PC-9 (cell line): ENCODE results near the gene RNASE11. TPM values are rescaled to one million over a fixed set of nuclear protein-coding genes. Genes with fewer than 3 reads are reported as not detected.

ENCODE experiments used
- BruUV-seq: library from RNA; stranded (reverse); fragments of 400-500 nt; replicated peaks from 2 replicates; lab custom pipeline; 2021; lab: Mats Ljungman, UMichigan
- CTCF ChIA-PET: fragments of 300-600 bp; sonication (Branson Sonifier 250); formaldehyde crosslinking; loops from one replicate; lab custom pipeline; 2022; ENCODE audit warnings: antibody characterized with exemption; lab: Charles Lee
- POLR2A ChIA-PET: fragments of 300-600 bp; sonication (Branson Sonifier 250); formaldehyde crosslinking; loops from one replicate; lab custom pipeline; 2022; ENCODE audit warnings: antibody characterized with exemption; ENCODE audit not compliant: unreplicated experiment; lab: Charles Lee
- DNase-seq, 2 experiments: peaks; one replicate each; pipeline versions ENCODE4 v3.0.0 to v3.0.0-alpha.2; 2015 to 2022; ENCODE audit warnings: mixed read lengths in 1 of 2
- H2AFZ ChIP-seq: fragments of 200-600 bp; sonication (generic); 2 replicates; pipeline ENCODE4 v1.8.1; 2017; ENCODE audit warnings: antibody characterized with exemption
- H3F3A ChIP-seq: fragments of 200-600 bp; sonication (generic); 2 replicates; pipeline ENCODE4 v1.8.1; 2017; ENCODE audit warnings: antibody characterized with exemption, mild to moderate bottlenecking, low read depth; ENCODE audit not compliant: insufficient read depth
- H3K27ac ChIP-seq: fragments of 200-600 bp; sonication (generic); 2 replicates; pipeline ENCODE4 v1.6.1; 2016; ENCODE audit warnings: mixed run types
- H3K27me3 ChIP-seq: fragments of 200-600 bp; sonication (generic); 2 replicates; pipeline ENCODE4 v1.6.1; 2016; ENCODE audit warnings: low read depth, mixed run types; ENCODE audit not compliant: insufficient read depth
- H3K36me3 ChIP-seq: fragments of 200-600 bp; sonication (generic); 2 replicates; pipeline ENCODE4 v1.6.1; 2016; ENCODE audit warnings: low read depth, mixed run types
- H3K4me1 ChIP-seq: fragments of 200-600 bp; sonication (generic); replicated peaks from 2 replicates; pipeline ENCODE4 v1.6.1; 2016; ENCODE audit warnings: mixed run types; ENCODE audit not compliant: insufficient read depth
- H3K4me2 ChIP-seq: fragments of 200-600 bp; sonication (generic); 2 replicates; pipeline ENCODE4 v1.6.1; 2017; ENCODE audit warnings: mixed run types
- H3K4me3 ChIP-seq: fragments of 200-600 bp; sonication (generic); 2 replicates; pipeline ENCODE4 v1.6.1; 2016; ENCODE audit warnings: mixed run types
- H3K79me2 ChIP-seq: fragments of 200-600 bp; sonication (generic); 2 replicates; pipeline ENCODE4 v1.6.1; 2017; ENCODE audit warnings: low read depth, mixed run types
- H3K9me2 ChIP-seq: fragments of 200-600 bp; sonication (generic); 2 replicates; pipeline ENCODE4 v1.8.1; 2017; ENCODE audit warnings: mild to moderate bottlenecking; ENCODE audit not compliant: insufficient read depth
- H3K9me3 ChIP-seq: fragments of 200-600 bp; sonication (generic); 2 replicates; pipeline ENCODE4 v1.8.1; 2016; ENCODE audit warnings: low read depth; ENCODE audit not compliant: insufficient read depth
- H4K20me1 ChIP-seq: fragments of 200-600 bp; sonication (generic); 2 replicates; pipeline ENCODE4 v1.8.1; 2017; ENCODE audit not compliant: insufficient read depth
- EZH2 ChIP-seq: fragments of 200-600 bp; sonication (generic); IDR thresholded peaks from 2 replicates; pipeline ENCODE4 v1.8.0; 2017; ENCODE audit warnings: antibody characterized with exemption, low read depth
- intact Hi-C: fragments of 100-400 bp; cut with micrococcal nuclease; formaldehyde crosslinking; loops from one replicate; pipeline ENCODE4 v1.10.0; 2022; ENCODE audit not compliant: unreplicated experiment
- total RNA-seq: library from RNA; stranded (reverse); gene quantifications from 2 replicates; pipeline ENCODE4 v1.2.3, GENCODE V29; 2021
- TF ChIP-seq, protein P1 (sequence below): fragments of 200-600 bp; sonication (generic); conservative IDR thresholded peaks from 2 replicates; pipeline ENCODE4 v1.6.1; 2017; ENCODE audit warnings: mixed run types, antibody characterized with exemption, mild to moderate bottlenecking, moderate library complexity

Gene RNASE11
- total RNA-seq, 1 experiment from 2014 or later = not detected

GRCh38 chr14:20557212-20557542 lies 30.6 kb downstream of the RNASE11 start:
- H4K20me1 ChIP-seq = no peaks in the 10 kb centered on the region
- CTCF ChIA-PET = no interaction called here
- H3K9me3 ChIP-seq = no peaks in the 10 kb centered on the region
- H3K9me2 ChIP-seq = no peaks in the 10 kb centered on the region
- no peaks in the 10 kb centered on the region for H3K79me2 ChIP-seq
- no peak overlapping the region for H3K4me2 ChIP-seq
- no TSS peak for BruUV-seq
- H3K36me3 ChIP-seq = no peaks in the 10 kb centered on the region
- POLR2A ChIA-PET = no interaction called here
- H3K27me3 ChIP-seq = no peaks in the 10 kb centered on the region
- no peak overlapping the region for H2AFZ ChIP-seq
- no peak overlapping the region for H3K27ac ChIP-seq
- no peak overlapping the region for H3K4me3 ChIP-seq
- no peaks in the 10 kb centered on the region for H3F3A ChIP-seq
- DNase-seq = no peak
- intact Hi-C loops = no loop called here
- no peak for TF ChIP-seq EZH2
- TF ChIP-seq, protein P1, sequence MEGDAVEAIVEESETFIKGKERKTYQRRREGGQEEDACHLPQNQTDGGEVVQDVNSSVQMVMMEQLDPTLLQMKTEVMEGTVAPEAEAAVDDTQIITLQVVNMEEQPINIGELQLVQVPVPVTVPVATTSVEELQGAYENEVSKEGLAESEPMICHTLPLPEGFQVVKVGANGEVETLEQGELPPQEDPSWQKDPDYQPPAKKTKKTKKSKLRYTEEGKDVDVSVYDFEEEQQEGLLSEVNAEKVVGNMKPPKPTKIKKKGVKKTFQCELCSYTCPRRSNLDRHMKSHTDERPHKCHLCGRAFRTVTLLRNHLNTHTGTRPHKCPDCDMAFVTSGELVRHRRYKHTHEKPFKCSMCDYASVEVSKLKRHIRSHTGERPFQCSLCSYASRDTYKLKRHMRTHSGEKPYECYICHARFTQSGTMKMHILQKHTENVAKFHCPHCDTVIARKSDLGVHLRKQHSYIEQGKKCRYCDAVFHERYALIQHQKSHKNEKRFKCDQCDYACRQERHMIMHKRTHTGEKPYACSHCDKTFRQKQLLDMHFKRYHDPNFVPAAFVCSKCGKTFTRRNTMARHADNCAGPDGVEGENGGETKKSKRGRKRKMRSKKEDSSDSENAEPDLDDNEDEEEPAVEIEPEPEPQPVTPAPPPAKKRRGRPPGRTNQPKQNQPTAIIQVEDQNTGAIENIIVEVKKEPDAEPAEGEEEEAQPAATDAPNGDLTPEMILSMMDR = no peak
- H3K4me1 ChIP-seq = no peaks in the 10 kb centered on the region

DNA sequence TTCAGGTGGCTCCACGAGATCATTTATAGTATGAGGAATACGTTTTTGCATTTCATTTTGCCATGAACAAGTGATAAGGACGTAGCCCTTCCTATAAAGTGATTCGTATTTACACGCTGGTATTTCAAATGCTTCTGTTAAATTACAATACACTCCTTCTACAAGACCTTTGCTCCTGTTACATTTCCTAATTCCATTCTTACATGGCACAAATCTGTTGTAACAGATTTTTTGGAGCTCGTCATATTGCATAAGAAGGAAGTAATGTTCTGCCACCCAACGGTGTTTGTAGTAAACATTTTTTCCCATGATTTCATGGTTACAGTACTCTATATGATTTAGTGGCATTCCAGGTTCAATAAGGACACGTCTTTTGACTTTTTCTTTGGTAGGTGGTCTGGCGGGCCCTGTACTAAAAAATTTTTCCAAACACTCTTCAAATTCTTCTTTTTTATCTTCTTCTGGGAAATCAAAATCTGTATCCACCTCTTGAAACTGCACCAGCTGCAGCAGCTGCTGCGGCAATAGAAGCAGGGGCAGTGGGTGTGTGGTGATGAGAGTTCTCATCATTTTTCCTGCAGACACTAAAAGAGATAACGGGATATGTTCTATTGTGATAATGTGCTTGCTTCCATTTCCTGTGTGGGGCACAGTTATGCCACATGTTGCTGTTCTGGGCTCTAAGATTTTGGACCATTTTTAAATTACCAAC lies 31.1 kb downstream of the RNASE11 start:
- no peaks in the 10 kb centered on the region for H3K4me1 ChIP-seq
- H3K4me3 ChIP-seq = no peak overlapping the region
- no peak overlapping the region for H3K27ac ChIP-seq
- no peaks in the 10 kb centered on the region for H3K27me3 ChIP-seq
- TF ChIP-seq, protein P1 = no peak
- no peak for TF ChIP-seq EZH2
- ChIA-PET CTCF (no interaction called here), POLR2A (no interaction called here)
- no peak overlapping the region for H3K4me2 ChIP-seq
- no peak overlapping the region for H2AFZ ChIP-seq
- no peaks in the 10 kb centered on the region for H3F3A ChIP-seq
- no peaks in the 10 kb centered on the region for H3K36me3 ChIP-seq
- no peaks in the 10 kb centered on the region for H3K79me2 ChIP-seq
- BruUV-seq = no TSS peak
- DNase-seq = peak in 1 of 2 experiments; percentile 41
- intact Hi-C loops = no loop called here
- no peaks in the 10 kb centered on the region for H3K9me2 ChIP-seq
- H3K9me3 ChIP-seq = no peaks in the 10 kb centered on the region
- H4K20me1 ChIP-seq = no peaks in the 10 kb centered on the region

DNA sequence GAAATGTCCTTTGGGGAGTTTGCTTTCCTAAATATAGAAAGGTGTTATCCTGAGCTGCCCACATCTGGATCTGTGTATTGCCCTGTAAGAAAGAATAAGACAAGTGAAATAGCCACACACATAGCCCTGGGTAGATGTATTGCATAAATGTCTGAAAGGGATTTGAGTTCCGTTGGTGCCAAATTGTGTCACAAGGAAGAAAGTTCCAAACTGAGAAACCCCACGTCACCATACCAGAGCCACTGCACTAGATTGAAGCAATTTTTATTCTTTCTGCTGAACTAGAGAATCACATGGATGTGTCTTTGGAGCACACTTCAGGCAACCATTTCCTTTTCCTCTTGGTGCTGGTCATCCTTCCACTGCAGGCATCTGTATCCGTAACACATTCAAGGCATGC lies 32.0 kb downstream of the RNASE11 start:
- ChIA-PET CTCF (no interaction called here), POLR2A (no interaction called here)
- no peaks in the 10 kb centered on the region for H3K27me3 ChIP-seq
- no peaks in the 10 kb centered on the region for H4K20me1 ChIP-seq
- H3K9me3 ChIP-seq = no peaks in the 10 kb centered on the region
- H3K9me2 ChIP-seq = no peaks in the 10 kb centered on the region
- BruUV-seq = no TSS peak
- H3K79me2 ChIP-seq = no peaks in the 10 kb centered on the region
- no peaks in the 10 kb centered on the region for H3K4me1 ChIP-seq
- H3K36me3 ChIP-seq = no peaks in the 10 kb centered on the region
- no peaks in the 10 kb centered on the region for H3F3A ChIP-seq
- H3K27ac ChIP-seq = no peak overlapping the region
- DNase-seq = no peak
- no peak overlapping the region for H3K4me3 ChIP-seq
- no peak overlapping the region for H2AFZ ChIP-seq
- intact Hi-C loops = no loop called here
- H3K4me2 ChIP-seq = no peak overlapping the region
- TF ChIP-seq, protein P1 = no peak
- no peak for TF ChIP-seq EZH2
